H7 (cell line): ENCODE data around the gene ASL. TPM values are rescaled to one million over a fixed set of nuclear protein-coding genes. Genes with fewer than 3 reads are reported as not detected.
"Not testable (repeated sequence)": the region's sequence is repeated elsewhere in the genome, so short reads cannot be mapped to it uniquely, and the experiment has no call there.

Experiments
- DNase-seq: peaks from one replicate; pipeline ENCODE4 v3.0.0; 2012
- H3K27me3 ChIP-seq: 2 replicates; pipeline ENCODE4 v1.6.0; 2011; ENCODE audit warnings: mild to moderate bottlenecking, low read length; ENCODE audit not compliant: control insufficient read depth, insufficient read depth
- H3K36me3 ChIP-seq: replicated peaks from 2 replicates; pipeline ENCODE4 v1.5.1; 2011; ENCODE audit warnings: low read length; ENCODE audit not compliant: control insufficient read depth, insufficient read depth
- H3K4me3 ChIP-seq: 2 replicates; pipeline ENCODE4 v1.5.1; 2011; ENCODE audit warnings: low read depth, mild to moderate bottlenecking, control low read depth, low read length, moderate library complexity; ENCODE audit not compliant: insufficient read depth
- total RNA-seq: library from RNA; depleted of rRNA; stranded (reverse); fragments of >200 nt; shearing (Covaris generic); gene quantifications from 2 replicates; pipeline ENCODE4 v1.2.3, GENCODE V29; 2014

Gene ASL
- total RNA-seq, 1 experiment from 2014 or later: 34.4 TPM

GRCh38 chr7:66095010-66095409, 19.4 kb downstream of the ASL start:
- Histone ChIP-seq H3K4me3 (no peak overlapping the region), H3K36me3 (no peaks in the 10 kb centered on the region), H3K27me3 (no peaks in the 10 kb centered on the region)
- DNase-seq: peak; percentile 19

GRCh38 chr7:66099232-66099550, 23.6 kb downstream of the ASL start:
- DNase-seq: no peak
- Histone ChIP-seq H3K4me3 (no peak overlapping the region), H3K36me3 (no peaks in the 10 kb centered on the region), H3K27me3 (no peaks in the 10 kb centered on the region)

- peak; percentile 63 for DNase-seq
Measured at GRCh38 chr7:66099551-66100407, 24.2 kb downstream of the ASL start.

DNA sequence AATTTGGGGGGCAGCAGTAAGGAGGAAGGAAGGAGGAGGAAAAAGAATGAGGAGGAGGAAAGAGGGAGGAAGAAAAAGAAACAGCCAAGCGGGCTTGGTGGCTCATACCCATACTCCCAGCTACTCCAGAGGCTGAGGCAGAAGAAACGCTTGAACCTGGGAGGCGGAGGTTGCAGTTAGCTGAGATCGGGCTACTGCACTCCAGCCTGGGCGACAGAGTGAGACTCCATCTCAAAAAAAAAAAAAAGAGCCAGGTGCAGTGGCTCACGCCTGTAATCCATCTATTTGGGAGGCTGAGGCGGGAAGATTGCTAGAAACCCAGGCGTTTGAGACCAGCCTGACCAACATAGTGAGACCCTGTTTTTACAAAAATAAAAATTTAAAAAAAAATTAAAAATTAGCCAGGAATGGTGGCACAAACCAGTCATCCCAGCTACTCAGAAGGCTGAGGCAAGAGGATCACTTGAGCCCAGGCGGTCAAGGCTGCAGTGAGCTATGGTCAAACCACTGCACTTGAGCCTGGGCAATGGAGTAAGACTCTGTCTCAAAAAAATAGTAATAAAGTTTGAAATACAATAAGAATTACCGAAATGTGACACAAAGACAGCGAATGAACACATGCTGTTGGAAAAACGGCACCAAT, 24.9 kb downstream of the ASL start:
- H3K27me3 ChIP-seq: no peaks in the 10 kb centered on the region
- no peak for DNase-seq
- H3K36me3 ChIP-seq: no peaks in the 10 kb centered on the region
- H3K4me3 ChIP-seq: 0 out of 2 replicates have a peak overlapping the region, but pooled peaks have one; percentile 14

More at GRCh38 chr7:66099551-66100407, 24.2 kb downstream of the ASL start:
- H3K27me3 ChIP-seq: no peaks in the 10 kb centered on the region
- peak overlapping the region; percentile 14; the same call in 1 of the 2 replicates for H3K4me3 ChIP-seq
- no peaks in the 10 kb centered on the region for H3K36me3 ChIP-seq

DNA sequence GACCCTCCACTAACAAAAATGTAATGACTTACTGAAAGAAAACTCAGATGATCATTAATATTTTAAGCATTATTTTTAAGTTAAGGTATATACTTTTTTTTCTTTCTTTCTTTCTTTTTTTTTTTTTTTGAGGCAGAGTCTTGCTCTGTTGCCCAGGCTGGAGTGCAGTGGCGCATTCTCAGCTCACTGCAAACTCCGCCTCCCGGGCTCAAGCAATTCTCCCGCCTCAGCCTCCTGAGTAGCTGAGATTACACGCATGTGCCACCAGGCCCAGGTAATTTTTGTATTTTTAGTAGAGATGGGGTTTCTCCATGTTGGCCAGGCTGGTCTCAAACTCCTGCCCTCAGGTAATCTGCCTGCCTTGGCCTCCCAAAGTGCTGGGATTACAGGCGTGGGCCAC, 26.5 kb downstream of the ASL start:
- H3K4me3 ChIP-seq, H3K27me3 ChIP-seq, DNase-seq, H3K36me3 ChIP-seq: not testable (repeated sequence)

- not testable (repeated sequence) for DNase-seq, H3K4me3 ChIP-seq, H3K27me3 ChIP-seq, H3K36me3 ChIP-seq
Measured at GRCh38 chr7:66103994-66104393, 28.4 kb downstream of the ASL start.

DNA sequence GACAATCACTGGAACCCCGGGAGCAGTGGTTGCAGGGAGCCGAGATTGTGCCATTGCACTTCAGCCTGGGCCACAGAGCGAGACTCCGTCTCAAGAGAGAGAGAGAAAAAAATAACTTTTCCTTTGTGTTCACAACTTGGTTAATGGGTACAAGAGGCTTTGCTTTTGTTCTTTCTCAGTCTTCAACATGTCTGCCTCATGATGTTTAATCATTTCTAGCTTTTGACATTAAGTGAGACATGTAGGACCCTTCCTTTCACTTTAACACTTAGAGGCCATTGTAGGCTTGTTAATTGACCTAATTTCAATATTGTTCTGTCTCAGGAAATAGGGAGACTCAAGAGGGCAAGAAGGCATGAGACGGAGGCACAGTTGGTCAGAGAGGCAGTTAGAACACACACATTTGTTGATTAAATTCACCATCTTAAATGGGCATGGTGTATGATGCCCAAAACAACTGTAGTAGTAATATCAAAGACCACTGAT, 29.7 kb downstream of the ASL start:
- Histone ChIP-seq H3K4me3 (no peak overlapping the region), H3K27me3 (no peaks in the 10 kb centered on the region), H3K36me3 (no peaks in the 10 kb centered on the region)
- DNase-seq: no peak

GRCh38 chr7:66108410-66108809, 32.8 kb downstream of the ASL start:
- DNase-seq: not testable (repeated sequence)

GRCh38 chr7:66110856-66111255, 35.2 kb downstream of the ASL start:
- DNase-seq: no peak
- H3K36me3 ChIP-seq: no peaks in the 10 kb centered on the region
- no peak overlapping the region for H3K4me3 ChIP-seq
- no peaks in the 10 kb centered on the region for H3K27me3 ChIP-seq

More at GRCh38 chr7:66108410-66108809, 32.8 kb downstream of the ASL start:
- not testable (repeated sequence) for H3K27me3 ChIP-seq, H3K4me3 ChIP-seq, H3K36me3 ChIP-seq

- Histone ChIP-seq H3K27me3 (no peaks in the 10 kb centered on the region), H3K4me3 (peak within 1 kb of the TSS; percentile 97), H3K36me3 (no peaks in the 10 kb centered on the region)
- DNase-seq: peak; percentile 90
Measured at GRCh38 chr7:66114743-66115649, 39.4 kb downstream of the ASL start, which contains the start of gene CRCP. Gene CRCP, plus strand, starts transcription at chr7:66114847. Its CDS starts 116 bp downstream, at chr7:66114963.

- DNase-seq, H3K4me3 ChIP-seq, H3K27me3 ChIP-seq, H3K36me3 ChIP-seq: not testable (repeated sequence)
Measured at GRCh38 chr7:66116680-66117420, 41.2 kb downstream of the ASL start.

DNA sequence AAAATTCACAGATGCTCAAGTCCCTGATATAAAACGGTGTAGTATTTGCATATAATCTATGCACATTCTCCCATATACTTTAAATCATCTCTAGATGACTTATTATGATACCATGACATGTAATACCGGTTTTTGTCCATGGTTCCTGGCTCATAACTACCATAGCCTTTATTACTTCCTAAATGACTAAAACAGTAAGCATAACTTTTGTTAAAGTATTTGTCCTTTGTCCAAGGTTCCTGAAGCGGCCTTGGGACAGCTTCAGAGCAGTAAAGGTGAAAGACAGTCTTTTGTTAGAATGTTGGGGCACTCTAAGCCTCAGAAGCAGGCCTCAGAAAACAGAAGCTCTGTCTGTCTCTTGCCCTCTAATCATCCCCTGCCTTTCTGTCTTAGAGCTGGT, 43.0 kb downstream of the ASL start:
- Histone ChIP-seq H3K27me3 (no peaks in the 10 kb centered on the region), H3K36me3 (no peaks in the 10 kb centered on the region), H3K4me3 (no peak overlapping the region)
- DNase-seq: no peak

- Histone ChIP-seq H3K36me3 (no peaks in the 10 kb centered on the region), H3K4me3 (no peak overlapping the region)
- DNase-seq: no peak
Measured at GRCh38 chr7:66119245-66119850, 43.7 kb downstream of the ASL start.

More at GRCh38 chr7:66119245-66119850, 43.7 kb downstream of the ASL start:
- H3K27me3 ChIP-seq: no peaks in the 10 kb centered on the region
